HUES48 (cell line): ENCODE data around the gene USP36.
"Not testable (repeated sequence)": the region's sequence is repeated elsewhere in the genome, so short reads cannot be mapped to it uniquely, and the experiment has no call there.

ENCODE experiments used
- H3K27ac ChIP-seq: one replicate; pipeline ENCODE4 v1.7.0; 2013; ENCODE audit warnings: low read depth, low read length, inconsistent platforms
- H3K27me3 ChIP-seq: 2 replicates; pipeline ENCODE4 v1.6.1; 2013; ENCODE audit warnings: mild to moderate bottlenecking, low read length; ENCODE audit not compliant: control insufficient read depth, insufficient read depth
- H3K36me3 ChIP-seq: 2 replicates; pipeline ENCODE4 v1.6.1; 2013; ENCODE audit warnings: low read length; ENCODE audit not compliant: control insufficient read depth, insufficient read depth
- H3K4me1 ChIP-seq: 2 replicates; pipeline ENCODE4 v1.6.1; 2013; ENCODE audit warnings: mild to moderate bottlenecking, low read length; ENCODE audit not compliant: control insufficient read depth, insufficient read depth
- H3K4me3 ChIP-seq: 2 replicates; pipeline ENCODE4 v1.5.1; 2013; ENCODE audit warnings: mild to moderate bottlenecking, low read depth, low read length
- H3K9ac ChIP-seq: 2 replicates; pipeline ENCODE4 v1.6.1; 2013; ENCODE audit warnings: mild to moderate bottlenecking, low read depth, low read length, moderate library complexity
- H3K9me3 ChIP-seq: 2 replicates; pipeline ENCODE4 v1.6.1; 2013; ENCODE audit warnings: low read length; ENCODE audit not compliant: control insufficient read depth, insufficient read depth

USP36 gene

GRCh38 chr17:78868391-78868790 is 27.8 kb upstream of the USP36 start:
- peaks cover 24% of the 10 kb centered on the region for H3K36me3 ChIP-seq
- no peak overlapping the region for H3K9ac ChIP-seq
- no peaks in the 10 kb centered on the region for H3K27me3 ChIP-seq
- no peaks in the 10 kb centered on the region for H3K9me3 ChIP-seq
- H3K4me1 ChIP-seq: no peaks in the 10 kb centered on the region
- H3K27ac ChIP-seq: no peak overlapping the region
- no peak overlapping the region for H3K4me3 ChIP-seq

GRCh38 chr17:78867046-78867445 is 26.4 kb upstream of the USP36 start:
- not testable (repeated sequence) for H3K27ac ChIP-seq, H3K27me3 ChIP-seq, H3K9ac ChIP-seq, H3K4me1 ChIP-seq, H3K9me3 ChIP-seq, H3K4me3 ChIP-seq
- peaks cover 15% of the 10 kb centered on the region for H3K36me3 ChIP-seq

GRCh38 chr17:78865682-78866390 is 25.2 kb upstream of the USP36 start:
- Histone ChIP-seq H3K36me3 (peaks cover 15% of the 10 kb centered on the region), H3K27me3 (no peaks in the 10 kb centered on the region), H3K9me3 (no peaks in the 10 kb centered on the region), H3K4me3 (no peak overlapping the region), H3K27ac (no peak overlapping the region), H3K4me1 (no peaks in the 10 kb centered on the region), H3K9ac (no peak overlapping the region)

- H3K36me3 ChIP-seq: peaks cover 7% of the 10 kb centered on the region; the same call in 1 of the 2 replicates
- no peaks in the 10 kb centered on the region for H3K4me1 ChIP-seq
- H3K4me3 ChIP-seq: no peak overlapping the region
- H3K9me3 ChIP-seq: no peaks in the 10 kb centered on the region
- H3K27me3 ChIP-seq: no peaks in the 10 kb centered on the region
- H3K27ac ChIP-seq: no peak overlapping the region
- H3K9ac ChIP-seq: no peak overlapping the region
Observed at GRCh38 chr17:78864117-78864516, 23.5 kb upstream of the USP36 start.

GRCh38 chr17:78862073-78863023 is 21.7 kb upstream of the USP36 start:
- Histone ChIP-seq H3K9ac (no peak overlapping the region), H3K4me3 (no peak overlapping the region)

GRCh38 chr17:78861229-78861628 is 20.6 kb upstream of the USP36 start:
- H3K4me3 ChIP-seq: no peak overlapping the region
- no peak overlapping the region for H3K27ac ChIP-seq
- H3K9ac ChIP-seq: no peak overlapping the region
- H3K9me3 ChIP-seq: no peaks in the 10 kb centered on the region
- no peaks in the 10 kb centered on the region for H3K27me3 ChIP-seq
- H3K4me1 ChIP-seq: no peaks in the 10 kb centered on the region
- 0 out of 2 replicates have a peak, but pooled peaks cover 5% of the 10 kb centered on the region for H3K36me3 ChIP-seq

More at GRCh38 chr17:78862073-78863023, 21.7 kb upstream of the USP36 start:
- H3K27me3 ChIP-seq: no peaks in the 10 kb centered on the region
- no peaks in the 10 kb centered on the region for H3K4me1 ChIP-seq
- no peaks in the 10 kb centered on the region for H3K9me3 ChIP-seq
- H3K36me3 ChIP-seq: 0 out of 2 replicates have a peak, but pooled peaks cover 2% of the 10 kb centered on the region
- H3K27ac ChIP-seq: no peak overlapping the region

GRCh38 chr17:78859051-78859450 is 18.4 kb upstream of the USP36 start:
- peaks cover 14% of the 10 kb centered on the region; the same call in 1 of the 2 replicates for H3K36me3 ChIP-seq
- no peak overlapping the region for H3K27ac ChIP-seq

GRCh38 chr17:78857266-78857665 is 16.7 kb upstream of the USP36 start:
- Histone ChIP-seq H3K4me3 (no peak overlapping the region), H3K36me3 (peaks cover 17% of the 10 kb centered on the region; the same call in 1 of the 2 replicates), H3K4me1 (no peaks in the 10 kb centered on the region), H3K9ac (no peak overlapping the region), H3K27me3 (no peaks in the 10 kb centered on the region), H3K9me3 (no peaks in the 10 kb centered on the region), H3K27ac (no peak overlapping the region)

More at GRCh38 chr17:78859051-78859450, 18.4 kb upstream of the USP36 start:
- no peaks in the 10 kb centered on the region for H3K4me1 ChIP-seq
- H3K9me3 ChIP-seq: no peaks in the 10 kb centered on the region
- H3K9ac ChIP-seq: no peak overlapping the region
- no peak overlapping the region for H3K4me3 ChIP-seq
- H3K27me3 ChIP-seq: no peaks in the 10 kb centered on the region

GRCh38 chr17:78855561-78856165 is 15.0 kb upstream of the USP36 start:
- H3K27ac ChIP-seq: no peak overlapping the region
- H3K9me3 ChIP-seq: no peaks in the 10 kb centered on the region
- no peaks in the 10 kb centered on the region for H3K27me3 ChIP-seq
- no peaks in the 10 kb centered on the region for H3K4me1 ChIP-seq
- no peak overlapping the region for H3K9ac ChIP-seq
- H3K4me3 ChIP-seq: no peak overlapping the region
- peaks cover 17% of the 10 kb centered on the region; the same call in 1 of the 2 replicates for H3K36me3 ChIP-seq

GRCh38 chr17:78854508-78854907 is 13.9 kb upstream of the USP36 start:
- H3K27me3 ChIP-seq: no peaks in the 10 kb centered on the region
- H3K9me3 ChIP-seq: no peaks in the 10 kb centered on the region
- no peak overlapping the region for H3K27ac ChIP-seq
- peaks cover 17% of the 10 kb centered on the region; the same call in 1 of the 2 replicates for H3K36me3 ChIP-seq
- no peaks in the 10 kb centered on the region for H3K4me1 ChIP-seq
- no peak overlapping the region for H3K4me3 ChIP-seq
- no peak overlapping the region for H3K9ac ChIP-seq
